ENCODE data around the gene OIT3. TPM values are rescaled to one million over a fixed set of nuclear protein-coding genes. Genes with fewer than 3 reads are reported as not detected.

OIT3 gene
- total and polyA plus RNA-seq, 2 of the 8 experiments (the other 6 are each of a cell fraction or from before 2014, with no cell fraction given), result not detected

DNA sequence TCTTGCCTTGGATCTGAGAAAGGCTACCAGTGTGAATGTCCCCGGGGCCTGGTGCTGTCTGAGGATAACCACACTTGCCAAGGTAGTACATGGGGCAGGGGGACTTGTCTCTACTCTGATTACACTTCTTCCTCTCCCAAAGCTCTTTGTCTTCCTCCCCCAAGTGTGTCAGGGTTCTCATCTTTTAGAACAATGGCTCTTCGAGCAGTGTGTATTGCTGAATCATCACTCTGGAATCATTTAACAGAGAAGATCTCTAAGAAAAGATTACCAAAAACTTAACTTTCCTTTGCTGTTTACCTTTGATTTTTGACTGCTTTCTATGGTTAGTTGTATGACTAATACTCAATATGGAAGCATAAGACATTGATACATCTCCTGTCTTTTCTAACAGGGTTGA, 18.2 kb downstream of the OIT3 start (continued):
- TF ChIP-seq, protein P1, sequence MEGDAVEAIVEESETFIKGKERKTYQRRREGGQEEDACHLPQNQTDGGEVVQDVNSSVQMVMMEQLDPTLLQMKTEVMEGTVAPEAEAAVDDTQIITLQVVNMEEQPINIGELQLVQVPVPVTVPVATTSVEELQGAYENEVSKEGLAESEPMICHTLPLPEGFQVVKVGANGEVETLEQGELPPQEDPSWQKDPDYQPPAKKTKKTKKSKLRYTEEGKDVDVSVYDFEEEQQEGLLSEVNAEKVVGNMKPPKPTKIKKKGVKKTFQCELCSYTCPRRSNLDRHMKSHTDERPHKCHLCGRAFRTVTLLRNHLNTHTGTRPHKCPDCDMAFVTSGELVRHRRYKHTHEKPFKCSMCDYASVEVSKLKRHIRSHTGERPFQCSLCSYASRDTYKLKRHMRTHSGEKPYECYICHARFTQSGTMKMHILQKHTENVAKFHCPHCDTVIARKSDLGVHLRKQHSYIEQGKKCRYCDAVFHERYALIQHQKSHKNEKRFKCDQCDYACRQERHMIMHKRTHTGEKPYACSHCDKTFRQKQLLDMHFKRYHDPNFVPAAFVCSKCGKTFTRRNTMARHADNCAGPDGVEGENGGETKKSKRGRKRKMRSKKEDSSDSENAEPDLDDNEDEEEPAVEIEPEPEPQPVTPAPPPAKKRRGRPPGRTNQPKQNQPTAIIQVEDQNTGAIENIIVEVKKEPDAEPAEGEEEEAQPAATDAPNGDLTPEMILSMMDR (IDR thresholded peaks at IDR 0.05; ENCODE audit: control extremely low read depth in 1 of 3, insufficient read depth in 1 of 3, low read depth in 1 of 3, low read length in 3 of 3), result no peak
- TF ChIP-seq SP1 (IDR thresholded peaks at IDR 0.05; ENCODE audit: low read depth, low read length) (no peak), POU5F1 (IDR thresholded peaks at IDR 0.05; ENCODE audit: low read depth, low read length) (no peak), HDAC6 (IDR thresholded peaks at IDR 0.05; ENCODE audit: low read depth, low read length) (no peak), POLR2AphosphoS5 (IDR thresholded peaks at IDR 0.05; ENCODE audit: low read depth, low read length) (no peak), TAF1 (IDR thresholded peaks at IDR 0.05; ENCODE audit: low read depth, low read length) (no peak), RFX5 (IDR thresholded peaks at IDR 0.05; ENCODE audit: borderline replicate concordance, low read depth, low read length) (no peak), YY1 (IDR thresholded peaks at IDR 0.05; ENCODE audit: low read depth, low read length) (no peak)

Data from H1 (cell line).